GM12878 (cell line): ENCODE results near the gene CENPP. TPM values are rescaled to one million over a fixed set of nuclear protein-coding genes. Genes with fewer than 3 reads are reported as not detected.

Source experiments
- ATAC-seq: fragments of 200-7000 bp; cut with Tn5 transposase; 3 replicates; pipeline ENCODE4 v1.9.1; 2020; ENCODE audit warnings: mild to moderate bottlenecking, moderate library complexity
- BruUV-seq: library from RNA; stranded (reverse); fragments of 400-500 nt; replicated peaks from 2 replicates; lab custom pipeline; 2021; lab: Mats Ljungman, UMichigan
- CTCF ChIA-PET: fragments of 300-600 bp; sonication (Branson Sonifier 250); formaldehyde crosslinking; extraction: SDS; loops from one replicate; lab custom pipeline; 2021; ENCODE audit warnings: inconsistent platforms; lab: Yijun Ruan, JAX
- POLR2A ChIA-PET: fragments of 350-600 bp; formaldehyde crosslinking; extraction: SDS; loops from one replicate; lab custom pipeline; 2021; ENCODE audit warnings: inconsistent platforms; lab: Charles Lee
- RAD21 ChIA-PET: fragments of 300-600 bp; sonication (Branson Sonifier 250); formaldehyde crosslinking; loops from one replicate; lab custom pipeline; 2023; ENCODE audit warnings: antibody characterized with exemption; ENCODE audit not compliant: unreplicated experiment; lab: Charles Lee
- SMC1A ChIA-PET: fragments of 300-600 bp; sonication (Branson Sonifier 250); formaldehyde crosslinking; loops from one replicate; lab custom pipeline; 2023; ENCODE audit not compliant: unreplicated experiment, uncharacterized antibody; lab: Charles Lee
- DNase-seq: peaks from one replicate; pipeline ENCODE4 v3.0.0-alpha.2; 2011; ENCODE audit warnings: low read depth, low spot score
- FAIRE-seq: peaks from 3 replicates; lab custom pipeline; 2011; peaks lifted over from hg19 to GRCh38; lab: Jason Lieb, UNC
- H2AFZ ChIP-seq: 2 replicates; pipeline ENCODE4 v1.6.0; 2011; ENCODE audit warnings: low read depth, low read length, control low read depth; ENCODE audit not compliant: control insufficient read depth
- H3K27ac ChIP-seq: 2 replicates; pipeline ENCODE4 v1.5.1; 2011; ENCODE audit warnings: control low read depth; ENCODE audit not compliant: control insufficient read depth, insufficient read depth
- H3K27me3 ChIP-seq, 2 experiments: replicated peaks in 1 of 2; 2 replicates each; pipeline versions ENCODE4 v1.6.0 to v1.6.1; 2011; ENCODE audit warnings: low read length in 1 of 2; ENCODE audit not compliant: control insufficient read depth in 2 of 2, insufficient read depth in 2 of 2
- H3K36me3 ChIP-seq, 2 experiments: 2 replicates each; pipeline ENCODE4 v1.5.1; 2011; ENCODE audit warnings: low read length in 1 of 2; ENCODE audit not compliant: control insufficient read depth in 2 of 2, insufficient read depth in 2 of 2
- H3K4me1 ChIP-seq: 2 replicates; pipeline ENCODE4 v1.6.1; 2011; ENCODE audit warnings: mild to moderate bottlenecking, low read length, moderate library complexity, mixed read lengths; ENCODE audit not compliant: control insufficient read depth, insufficient read depth
- H3K4me2 ChIP-seq: 2 replicates; pipeline ENCODE4 v1.6.0; 2011; ENCODE audit warnings: control low read depth; ENCODE audit not compliant: control insufficient read depth, insufficient read depth
- H3K4me3 ChIP-seq: fragments of 200-600 bp; sonication (generic); 2 replicates; pipeline ENCODE4 v1.5.1; 2016
- H3K79me2 ChIP-seq: 2 replicates; pipeline ENCODE4 v1.6.0; 2011; ENCODE audit warnings: low read length; ENCODE audit not compliant: control insufficient read depth, insufficient read depth
- H3K9ac ChIP-seq: 2 replicates; pipeline ENCODE4 v1.8.0; 2011; ENCODE audit warnings: low read length, control low read depth, mixed read lengths; ENCODE audit not compliant: control insufficient read depth, insufficient read depth
- H3K9me3 ChIP-seq: replicated peaks from 3 replicates; pipeline ENCODE4 v1.5.1; 2011; ENCODE audit warnings: mild to moderate bottlenecking, low read length; ENCODE audit not compliant: control insufficient read depth, insufficient read depth
- H4K20me1 ChIP-seq: 2 replicates; pipeline ENCODE4 v1.6.0; 2011; ENCODE audit not compliant: control insufficient read depth, insufficient read depth
- BRCA1 ChIP-seq: IDR thresholded peaks from 2 replicates; pipeline ENCODE4 v1.6.1; 2011; ENCODE audit warnings: low read depth, low read length, improper control_type of control experiment
- CHD4 ChIP-seq: fragments of 200-600 bp; sonication (generic); IDR thresholded peaks from 2 replicates; pipeline ENCODE4 v1.6.1; 2016; ENCODE audit warnings: mild to moderate bottlenecking
- CTCF ChIP-seq, 3 experiments: IDR thresholded peaks in 2 of 3; conservative IDR thresholded peaks in 1 of 3; 2 replicates each; pipeline ENCODE4 v1.5.1; 2011; ENCODE audit warnings: low read depth in 3 of 3, low read length in 3 of 3, mild to moderate bottlenecking in 3 of 3, control low read depth in 2 of 3, moderate library complexity in 2 of 3, inconsistent platforms in 1 of 3, mixed read lengths in 1 of 3; ENCODE audit not compliant: control insufficient read depth in 2 of 3, insufficient read depth in 1 of 3; ENCODE audit errors: extremely low read depth in 1 of 3
- GATAD2B ChIP-seq: fragments of 450-650 bp; conservative IDR thresholded peaks from 2 replicates; pipeline ENCODE4 v1.6.1; 2017; ENCODE audit warnings: low read depth, mild to moderate bottlenecking, moderate library complexity
- IKZF1 ChIP-seq: fragments of 450-650 bp; conservative IDR thresholded peaks from 2 replicates; pipeline ENCODE4 v1.6.1; 2017; ENCODE audit warnings: antibody characterized with exemption, mild to moderate bottlenecking
- IKZF2 ChIP-seq, 2 experiments: fragments of 450-650 bp; IDR thresholded peaks; 2 replicates each; pipeline ENCODE4 v1.6.1; 2017; ENCODE audit warnings: mild to moderate bottlenecking in 2 of 2, moderate library complexity in 2 of 2
- MEF2A ChIP-seq: IDR thresholded peaks from 2 replicates; pipeline ENCODE4 v1.6.1; 2011; ENCODE audit warnings: low read depth, mild to moderate bottlenecking, low read length, moderate library complexity; ENCODE audit not compliant: insufficient read depth
- PRDM15 ChIP-seq: fragments of 450-650 bp; formaldehyde crosslinking; IDR thresholded peaks from 2 replicates; pipeline ENCODE4 v1.4.0; 2020; ENCODE audit warnings: mild to moderate bottlenecking, moderate library complexity
- RAD51 ChIP-seq: fragments of 450-650 bp; IDR thresholded peaks from 2 replicates; pipeline ENCODE4 v1.6.1; 2016; ENCODE audit warnings: moderate library complexity, mild to moderate bottlenecking, inconsistent platforms
- SIN3A ChIP-seq: IDR thresholded peaks from 2 replicates; pipeline ENCODE4 v1.6.1; 2012; ENCODE audit warnings: low read depth, low read length, improper control_type of control experiment
- TCF3 ChIP-seq: IDR thresholded peaks from 2 replicates; pipeline ENCODE4 v1.6.1; 2012; ENCODE audit warnings: low read depth, mild to moderate bottlenecking, low read length, borderline replicate concordance; ENCODE audit not compliant: insufficient read depth
- YBX1 ChIP-seq: fragments of 450-650 bp; IDR thresholded peaks from 2 replicates; pipeline ENCODE4 v1.6.1; 2016; ENCODE audit warnings: antibody characterized with exemption
- ZNF217 ChIP-seq: fragments of 450-650 bp; IDR thresholded peaks from 2 replicates; pipeline ENCODE4 v1.6.1; 2017; ENCODE audit warnings: antibody characterized with exemption, mild to moderate bottlenecking
- ZNF622 ChIP-seq: fragments of 450-650 bp; IDR thresholded peaks from 2 replicates; pipeline ENCODE4 v1.6.1; 2017; ENCODE audit warnings: mild to moderate bottlenecking, inconsistent platforms
- ZSCAN29 ChIP-seq: fragments of 450-650 bp; IDR thresholded peaks from 2 replicates; pipeline ENCODE4 v1.6.1; 2017; ENCODE audit warnings: mild to moderate bottlenecking, moderate library complexity
- WGBS: methylation state at CpG from one replicate; pipeline ENCODE4 v1.1.6; 2016; ENCODE audit warnings: low lambda C conversion rate; ENCODE audit not compliant: insufficient replicate concordance, insufficient coverage; ENCODE audit errors: missing lambda C conversion rate; 5-methylcytosine and 5-hydroxymethylcytosine counted together
- in situ Hi-C: fragments of 300-500 bp; cut with MboI; formaldehyde crosslinking; loops from 9 replicates; pipeline ENCODE4 v1.14.3; 2018; ENCODE audit warnings: mixed read lengths
- intact Hi-C: fragments of 100-400 bp; cut with micrococcal nuclease; formaldehyde crosslinking; loops from one replicate; pipeline ENCODE4 v1.14.2; 2022; ENCODE audit not compliant: unreplicated experiment
- polyA plus RNA-seq, 11 experiments: library from polyadenylated mRNA; depleted of rRNA in 4 of 11; unstranded in 6 of 11; stranded (reverse) in 5 of 11; fragments of >200 nt; fragmentation: Nextera tagmentation in 4 of 11; fragmentation: Illumina TruSeq in 1 of 11; extraction: Ambion mirVana in 4 of 11; extraction: Trizol in 1 of 11; gene quantifications; 1 replicate in 1 of 11; 2 replicates in 10 of 11; pipeline versions ENCODE4 v1.2.1 to v1.2.3, GENCODE V29; 2011 to 2016; ENCODE audit warnings: inconsistent platforms in 2 of 11, missing spikeins in 2 of 11, low read depth in 1 of 11
- total RNA-seq, 4 experiments: library from RNA; depleted of rRNA in 3 of 4; stranded (reverse); fragments of >200 nt in 3 of 4; fragmentation: Illumina TruSeq in 1 of 4; extraction: Trizol in 1 of 4; gene quantifications; 2 replicates each; pipeline versions ENCODE4 v1.2.1 to v1.2.3, GENCODE V29; 2013 to 2021
- TF ChIP-seq, protein P1 (sequence below): IDR thresholded peaks from 2 replicates; pipeline ENCODE4 v1.6.1; 2012; ENCODE audit warnings: mild to moderate bottlenecking, low read depth, low read length

The CENPP gene
- total and polyA plus RNA-seq, 10 of the 15 experiments (the other 5 are each of a cell fraction or from before 2014, with no cell fraction given) = 9.4 to 31.4 (median 19.8) TPM

GRCh38 chr9:92478783-92479182, 153.0 kb downstream of the CENPP start:
- Histone ChIP-seq H3K79me2 (no peaks in the 10 kb centered on the region), H3K27ac (no peak overlapping the region), H4K20me1 (no peaks in the 10 kb centered on the region), H2AFZ (no peak overlapping the region), H3K9me3 (no peaks in the 10 kb centered on the region), H3K27me3 (no peaks in the 10 kb centered on the region), H3K4me3 (no peak overlapping the region), H3K4me1 (peaks cover 9% of the 10 kb centered on the region), H3K9ac (no peak overlapping the region), H3K36me3 (no peaks in the 10 kb centered on the region), H3K4me2 (no peak overlapping the region)
- no peak for FAIRE-seq
- SMC1A ChIA-PET = interaction anchor here (1.3 to 1.4 kb wide), 2 partner anchors 12 to 34 kb away, joined by 3 to 4 read pairs; no protein-coding TSS in a partner anchor
- POLR2A ChIA-PET = no interaction called here
- no peak for ATAC-seq
- CTCF ChIA-PET = no interaction called here
- 94% methylated on average over 7 of the region's 7 CpGs for WGBS
- intact Hi-C loops = no loop called here
- TF ChIP-seq PRDM15 (CRISPR knock-in tag) = no peak
- no peak for TF ChIP-seq CHD4
- TF ChIP-seq GATAD2B = no peak
- TF ChIP-seq MEF2A = no peak
- TF ChIP-seq, protein P1, sequence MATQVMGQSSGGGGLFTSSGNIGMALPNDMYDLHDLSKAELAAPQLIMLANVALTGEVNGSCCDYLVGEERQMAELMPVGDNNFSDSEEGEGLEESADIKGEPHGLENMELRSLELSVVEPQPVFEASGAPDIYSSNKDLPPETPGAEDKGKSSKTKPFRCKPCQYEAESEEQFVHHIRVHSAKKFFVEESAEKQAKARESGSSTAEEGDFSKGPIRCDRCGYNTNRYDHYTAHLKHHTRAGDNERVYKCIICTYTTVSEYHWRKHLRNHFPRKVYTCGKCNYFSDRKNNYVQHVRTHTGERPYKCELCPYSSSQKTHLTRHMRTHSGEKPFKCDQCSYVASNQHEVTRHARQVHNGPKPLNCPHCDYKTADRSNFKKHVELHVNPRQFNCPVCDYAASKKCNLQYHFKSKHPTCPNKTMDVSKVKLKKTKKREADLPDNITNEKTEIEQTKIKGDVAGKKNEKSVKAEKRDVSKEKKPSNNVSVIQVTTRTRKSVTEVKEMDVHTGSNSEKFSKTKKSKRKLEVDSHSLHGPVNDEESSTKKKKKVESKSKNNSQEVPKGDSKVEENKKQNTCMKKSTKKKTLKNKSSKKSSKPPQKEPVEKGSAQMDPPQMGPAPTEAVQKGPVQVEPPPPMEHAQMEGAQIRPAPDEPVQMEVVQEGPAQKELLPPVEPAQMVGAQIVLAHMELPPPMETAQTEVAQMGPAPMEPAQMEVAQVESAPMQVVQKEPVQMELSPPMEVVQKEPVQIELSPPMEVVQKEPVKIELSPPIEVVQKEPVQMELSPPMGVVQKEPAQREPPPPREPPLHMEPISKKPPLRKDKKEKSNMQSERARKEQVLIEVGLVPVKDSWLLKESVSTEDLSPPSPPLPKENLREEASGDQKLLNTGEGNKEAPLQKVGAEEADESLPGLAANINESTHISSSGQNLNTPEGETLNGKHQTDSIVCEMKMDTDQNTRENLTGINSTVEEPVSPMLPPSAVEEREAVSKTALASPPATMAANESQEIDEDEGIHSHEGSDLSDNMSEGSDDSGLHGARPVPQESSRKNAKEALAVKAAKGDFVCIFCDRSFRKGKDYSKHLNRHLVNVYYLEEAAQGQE = no peak
- no peak for TF ChIP-seq IKZF1
- no peak for TF ChIP-seq ZSCAN29
- TF ChIP-seq TCF3 = no peak
- TF ChIP-seq ZNF622 = no peak
- TF ChIP-seq SIN3A = no peak
- no peak for TF ChIP-seq RAD51
- no peak for TF ChIP-seq CTCF (IDR thresholded peaks at IDR 0.05 in 2 of 3, conservative IDR thresholded peaks at IDR 0.05 in 1 of 3; ENCODE audit: control insufficient read depth in 2 of 3, extremely low read depth in 1 of 3, insufficient read depth in 1 of 3, low read depth in 3 of 3, low read length in 3 of 3)
- no peak for TF ChIP-seq IKZF2 (IDR thresholded peaks at IDR 0.05)
- TF ChIP-seq BRCA1 = no peak
- TF ChIP-seq ZNF217 = no peak
- no peak for TF ChIP-seq YBX1
- in situ Hi-C loops = no loop called here
- no peak for DNase-seq
- RAD21 ChIA-PET = no interaction called here
- no TSS peak for BruUV-seq
